Measurements from ENCODE around the gene E2F2.

The E2F2 gene, protein sequence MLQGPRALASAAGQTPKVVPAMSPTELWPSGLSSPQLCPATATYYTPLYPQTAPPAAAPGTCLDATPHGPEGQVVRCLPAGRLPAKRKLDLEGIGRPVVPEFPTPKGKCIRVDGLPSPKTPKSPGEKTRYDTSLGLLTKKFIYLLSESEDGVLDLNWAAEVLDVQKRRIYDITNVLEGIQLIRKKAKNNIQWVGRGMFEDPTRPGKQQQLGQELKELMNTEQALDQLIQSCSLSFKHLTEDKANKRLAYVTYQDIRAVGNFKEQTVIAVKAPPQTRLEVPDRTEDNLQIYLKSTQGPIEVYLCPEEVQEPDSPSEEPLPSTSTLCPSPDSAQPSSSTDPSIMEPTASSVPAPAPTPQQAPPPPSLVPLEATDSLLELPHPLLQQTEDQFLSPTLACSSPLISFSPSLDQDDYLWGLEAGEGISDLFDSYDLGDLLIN
- 5.1 to 8.3 reads per million in 2 donors for total RNA-seq

DNA sequence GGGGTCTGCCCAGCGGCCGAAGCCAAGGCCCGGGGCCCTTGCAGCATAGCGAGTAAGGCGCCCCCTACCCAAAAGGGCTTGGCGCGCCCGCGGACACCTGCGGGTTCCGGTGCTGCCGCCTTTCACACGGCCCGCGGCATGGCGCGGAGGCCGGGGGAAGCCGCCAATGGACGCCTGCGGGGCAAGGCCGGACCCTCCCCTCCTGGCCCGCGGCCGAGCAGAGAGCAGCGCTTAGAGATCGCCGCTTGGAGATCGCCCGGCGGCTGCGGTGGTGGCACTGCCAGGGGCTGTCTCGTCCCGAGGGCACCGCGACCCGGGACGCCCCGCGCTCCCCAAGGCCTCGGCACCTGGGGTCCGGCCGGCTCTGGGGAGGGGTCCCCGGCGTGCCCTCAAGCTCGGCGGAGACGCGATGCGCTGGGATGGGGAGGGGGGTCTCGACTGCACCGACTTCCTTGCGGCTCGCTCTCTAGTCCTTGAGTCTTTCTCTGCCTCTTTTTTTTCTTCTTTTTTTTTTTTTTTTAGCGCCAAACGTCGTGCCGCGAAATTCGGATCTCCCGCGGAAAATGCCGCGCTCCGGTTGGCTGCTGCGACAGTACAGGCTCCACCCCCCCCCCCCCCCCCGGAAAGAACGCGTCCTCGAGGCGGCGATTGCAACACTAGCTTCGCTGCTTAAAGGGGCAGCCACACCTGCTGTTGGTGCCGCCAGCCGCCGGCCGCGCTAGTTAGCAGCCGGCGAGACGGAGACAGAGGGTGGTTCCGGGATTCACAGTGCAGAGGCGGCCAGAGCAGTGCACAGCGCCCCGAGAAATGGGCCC is at the start of gene E2F2:
Gene E2F2 (minus strand): TSS at position 487 of the 815 bp plus-strand sequence. CDS start 440 bp downstream, at position 47.
- peak; percentile 76 for DNase-seq

DNA sequence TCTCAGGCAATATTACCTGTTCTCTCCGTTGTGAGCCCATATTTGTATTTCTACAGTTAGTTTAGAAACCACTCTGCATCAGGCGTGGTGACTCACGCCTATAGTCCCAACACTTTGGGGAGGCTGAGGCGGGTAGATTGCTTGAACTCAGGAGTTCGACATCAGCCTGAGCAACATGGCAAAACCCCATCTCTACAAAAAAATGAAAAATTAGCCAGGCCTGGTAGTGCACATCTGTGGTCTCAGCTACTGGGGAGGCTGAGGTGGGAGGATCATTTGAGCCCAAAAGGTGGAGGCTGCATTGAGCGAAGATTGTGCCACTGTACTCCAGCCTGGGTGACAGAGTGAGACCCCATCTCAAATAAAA is 47.9 kb upstream of the E2F2 start:
- no peak for DNase-seq

DNA sequence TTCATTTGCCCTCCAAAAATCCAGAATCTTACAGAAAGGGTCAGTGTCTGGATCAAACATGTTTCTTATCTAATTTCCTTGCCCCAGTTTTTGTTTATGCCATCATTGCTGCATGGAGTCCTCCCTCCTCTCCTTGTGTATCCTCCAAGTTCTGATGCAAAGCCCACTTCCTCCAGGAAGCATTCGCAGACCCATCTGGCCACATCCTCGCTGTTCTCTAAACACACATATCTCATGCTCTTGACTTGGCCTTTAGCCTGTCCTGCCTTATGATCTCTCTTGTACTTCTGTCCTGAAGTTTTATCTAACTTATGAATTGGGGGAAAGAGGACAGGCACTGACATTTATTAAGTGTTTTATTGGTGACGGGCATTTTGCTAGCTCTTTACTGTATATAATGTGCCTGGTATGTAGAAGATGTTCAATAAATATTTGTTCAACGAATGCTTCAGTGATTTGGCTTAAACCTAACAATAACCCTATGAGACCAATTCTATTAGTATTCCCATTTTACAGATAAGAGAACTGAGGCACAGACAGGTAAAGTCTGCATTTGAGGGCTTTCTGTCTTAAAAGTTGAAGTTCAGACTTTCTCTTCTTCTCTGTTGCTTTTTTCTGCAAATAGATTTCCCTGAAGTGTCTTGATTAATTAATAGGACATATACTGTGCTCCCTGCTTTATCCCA is 47.4 kb upstream of the E2F2 start:
- no peak for DNase-seq

DNA sequence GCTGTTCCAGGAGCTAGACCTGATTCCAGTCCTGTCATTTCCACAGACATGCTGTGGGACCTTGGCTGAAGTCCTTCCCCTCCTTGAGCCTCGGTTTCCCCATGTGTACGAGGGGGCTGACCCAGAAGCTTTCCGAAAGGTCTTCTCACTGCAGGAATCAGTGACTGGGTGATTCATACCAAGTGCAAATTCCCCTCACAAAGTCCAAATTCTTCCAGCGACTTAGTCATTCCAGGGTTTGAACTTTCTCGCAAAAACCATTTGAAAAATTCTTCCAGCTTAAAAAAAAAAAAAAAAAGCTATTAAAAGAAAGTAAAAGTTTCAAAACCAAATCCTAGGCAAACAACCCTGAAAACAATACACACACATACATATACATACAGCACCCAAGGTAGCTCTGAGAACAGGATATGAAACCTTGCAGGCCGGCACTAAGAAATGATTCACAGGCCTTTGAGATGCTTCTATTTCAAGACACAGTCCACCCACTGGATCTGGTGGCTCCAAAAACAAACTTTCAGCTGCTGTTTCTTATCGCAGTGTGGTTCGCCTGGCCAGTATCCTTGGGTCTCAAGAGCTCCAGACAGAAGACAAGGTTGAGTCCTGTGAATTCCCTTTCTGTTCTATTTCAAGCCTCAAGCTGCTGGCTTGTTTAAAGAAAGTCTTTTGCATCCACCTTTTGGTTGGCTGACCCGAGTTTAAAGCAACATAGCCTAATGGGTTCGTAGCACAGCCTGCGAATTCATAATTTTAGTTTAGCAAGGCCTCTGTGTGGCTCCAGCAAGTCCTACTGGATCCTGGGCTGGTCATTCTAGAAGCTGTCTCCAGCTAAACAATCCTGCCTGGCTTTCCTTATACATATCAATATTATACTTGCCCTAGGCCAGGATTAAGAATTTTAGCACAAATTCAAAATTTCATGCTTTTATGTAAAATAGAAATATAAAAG is 46.3 kb upstream of the E2F2 start:
- no peak for DNase-seq

DNA sequence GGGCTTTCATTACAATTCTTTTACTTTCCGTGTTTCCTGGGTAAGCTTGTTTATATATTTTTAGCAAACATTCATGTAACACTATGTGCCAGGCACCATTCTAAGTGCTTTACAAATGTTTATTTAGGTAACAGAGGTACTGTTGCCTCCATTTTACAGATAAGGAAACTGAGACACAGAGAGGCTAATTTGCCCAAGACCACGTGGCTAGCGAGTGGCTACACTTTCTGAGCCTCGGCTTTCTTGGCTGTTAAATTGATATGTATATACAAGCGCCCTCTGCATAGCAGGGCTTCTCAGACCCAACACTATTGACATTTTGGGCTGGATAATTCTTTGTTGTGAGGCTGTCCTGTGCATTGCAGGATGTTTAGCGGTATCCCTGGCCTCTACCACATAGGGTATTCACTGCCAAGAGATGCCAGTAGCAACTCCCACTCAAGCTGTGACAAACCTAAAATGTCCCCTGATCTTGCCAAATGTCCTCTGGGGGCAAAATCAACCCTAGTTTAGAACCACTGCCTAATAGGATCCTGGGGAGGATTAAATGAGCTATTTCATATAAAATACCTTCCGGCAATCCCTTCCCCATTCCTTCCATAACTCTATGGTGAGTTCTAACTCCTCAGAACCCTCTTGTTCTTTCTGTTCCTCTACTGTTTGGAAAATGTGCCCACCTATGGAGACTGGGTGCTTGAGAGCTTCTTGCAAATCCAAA is 45.5 kb upstream of the E2F2 start:
- no peak for DNase-seq

DNA sequence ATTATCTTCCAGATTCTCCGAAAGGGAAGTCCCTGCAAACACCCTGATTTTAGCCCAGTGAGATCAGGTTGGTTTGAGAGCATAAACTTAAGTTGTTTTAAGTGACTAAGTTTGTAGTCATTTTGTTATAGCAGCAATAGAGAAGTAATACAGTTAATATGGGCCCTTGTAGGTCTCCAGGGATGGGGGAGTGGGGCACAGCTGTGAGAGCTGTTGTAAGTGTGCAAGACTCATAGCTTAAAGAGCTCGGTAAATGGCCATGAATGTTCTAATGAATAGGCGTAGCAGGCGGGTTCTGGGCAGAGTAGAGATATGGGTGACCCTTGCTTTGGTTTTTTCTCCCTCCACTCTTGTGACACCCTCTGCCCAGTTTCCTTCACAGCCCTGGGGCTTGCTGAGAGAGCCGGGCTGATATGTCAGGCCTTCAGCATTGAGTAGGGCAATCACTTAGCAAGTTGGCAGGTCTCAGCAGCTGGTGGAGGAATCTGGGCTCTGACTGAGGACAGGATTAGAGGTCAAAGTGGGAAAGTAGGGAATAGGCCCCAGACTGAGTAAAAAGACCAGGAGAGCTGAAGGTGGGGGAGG is 44.3 kb upstream of the E2F2 start:
- DNase-seq = no peak

DNA sequence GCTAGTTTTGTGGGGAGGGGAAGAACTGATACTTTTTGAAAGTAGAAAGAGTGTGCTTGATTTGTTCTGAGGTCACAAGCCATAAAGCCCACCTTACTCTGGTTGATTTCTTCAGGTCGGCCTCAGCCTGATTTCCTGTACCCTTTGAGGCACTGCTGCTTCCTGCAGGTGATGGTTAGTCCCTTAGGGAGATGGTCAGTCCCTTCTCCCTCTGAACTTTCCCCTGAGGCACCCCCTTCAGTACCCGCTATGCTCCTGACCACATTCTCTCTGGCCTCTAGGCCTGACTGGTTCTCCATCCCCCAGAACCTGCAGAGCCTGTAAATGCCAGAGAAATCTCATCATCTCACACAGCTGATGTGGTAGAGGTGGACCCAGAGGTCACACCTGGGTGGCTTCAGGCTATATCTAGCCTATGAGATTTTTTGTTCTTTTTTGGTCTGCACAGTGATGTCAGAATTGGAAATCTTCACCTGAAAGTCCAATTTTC is 43.3 kb upstream of the E2F2 start:
- no peak for DNase-seq

DNA sequence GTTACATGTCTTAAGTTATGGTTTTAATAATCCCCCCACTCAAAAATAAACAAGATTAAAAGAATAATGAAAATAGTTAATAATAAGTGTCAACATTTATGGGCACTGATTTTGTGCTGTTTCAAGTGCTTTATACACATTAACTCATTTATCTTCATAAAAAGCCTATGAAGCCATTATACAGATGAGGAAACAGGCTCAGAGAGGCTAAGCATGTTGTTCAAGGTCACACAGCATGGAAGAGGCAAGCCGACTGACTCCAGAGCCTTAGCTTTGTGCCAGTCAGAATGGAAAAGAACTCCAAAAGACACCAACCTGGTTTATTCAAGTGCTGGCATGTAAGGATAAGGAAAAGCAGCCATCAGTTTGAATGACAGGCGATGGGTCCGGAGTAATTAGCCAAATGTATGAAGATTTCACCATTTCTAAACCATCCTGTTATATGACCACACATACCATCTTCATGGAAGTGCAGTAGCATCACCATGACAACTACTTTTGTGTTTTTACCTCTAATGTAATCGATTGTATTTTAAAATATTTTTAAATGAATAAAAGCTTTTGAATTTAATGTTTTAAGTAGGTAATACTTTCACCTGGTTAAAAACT is 42.6 kb upstream of the E2F2 start:
- no peak for DNase-seq

DNA sequence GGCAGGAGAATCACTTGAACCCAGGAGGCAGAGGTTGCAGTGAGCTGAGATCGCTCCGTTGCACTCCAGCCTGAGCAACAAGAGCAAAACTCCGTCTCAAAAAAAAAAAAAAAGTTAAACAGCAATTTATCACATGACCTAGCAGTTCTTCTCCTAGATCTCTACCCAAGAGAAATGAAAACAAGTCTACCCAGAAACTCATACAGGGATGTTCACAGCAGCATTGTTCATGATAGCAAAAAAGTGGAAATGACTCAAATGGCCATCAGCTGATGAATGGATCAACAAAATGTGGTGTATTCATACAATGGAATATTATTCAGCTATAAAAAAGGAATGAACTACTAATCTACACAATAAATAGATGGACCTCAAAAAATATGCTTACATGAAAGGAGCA is 40.4 kb upstream of the E2F2 start:
- no peak for DNase-seq

DNA sequence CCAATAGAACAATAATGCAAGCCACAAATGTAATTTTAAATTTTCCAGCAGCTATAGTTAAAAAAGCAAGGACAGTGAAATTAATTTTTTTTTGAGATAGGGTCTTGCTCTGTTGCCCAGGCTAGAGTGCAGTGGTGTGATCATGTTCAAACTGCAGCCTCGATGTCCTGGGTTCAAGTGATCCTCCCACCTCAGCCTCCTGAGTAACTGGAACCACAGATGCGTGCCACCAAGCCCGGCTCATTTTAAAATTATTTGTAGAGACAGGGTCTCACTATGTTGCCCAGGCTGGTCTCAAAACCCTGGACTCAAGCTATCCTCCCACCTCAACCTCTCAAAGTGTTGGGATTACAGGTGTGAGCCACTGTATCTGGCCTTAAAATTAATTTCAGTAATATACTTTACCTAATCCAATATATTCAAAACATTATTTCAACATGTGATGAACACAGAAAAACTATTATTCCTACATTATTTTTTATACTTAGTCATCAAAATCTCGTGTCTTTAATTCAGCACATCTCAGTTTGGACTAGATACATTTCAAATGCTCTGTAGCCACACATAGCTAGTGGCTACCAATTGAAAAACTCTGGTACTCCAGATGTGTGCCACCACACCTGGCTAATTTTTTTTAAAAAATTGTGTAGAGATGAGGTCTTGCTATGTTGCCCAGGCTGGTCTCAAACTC is 39.1 kb upstream of the E2F2 start:
- no peak for DNase-seq

DNA sequence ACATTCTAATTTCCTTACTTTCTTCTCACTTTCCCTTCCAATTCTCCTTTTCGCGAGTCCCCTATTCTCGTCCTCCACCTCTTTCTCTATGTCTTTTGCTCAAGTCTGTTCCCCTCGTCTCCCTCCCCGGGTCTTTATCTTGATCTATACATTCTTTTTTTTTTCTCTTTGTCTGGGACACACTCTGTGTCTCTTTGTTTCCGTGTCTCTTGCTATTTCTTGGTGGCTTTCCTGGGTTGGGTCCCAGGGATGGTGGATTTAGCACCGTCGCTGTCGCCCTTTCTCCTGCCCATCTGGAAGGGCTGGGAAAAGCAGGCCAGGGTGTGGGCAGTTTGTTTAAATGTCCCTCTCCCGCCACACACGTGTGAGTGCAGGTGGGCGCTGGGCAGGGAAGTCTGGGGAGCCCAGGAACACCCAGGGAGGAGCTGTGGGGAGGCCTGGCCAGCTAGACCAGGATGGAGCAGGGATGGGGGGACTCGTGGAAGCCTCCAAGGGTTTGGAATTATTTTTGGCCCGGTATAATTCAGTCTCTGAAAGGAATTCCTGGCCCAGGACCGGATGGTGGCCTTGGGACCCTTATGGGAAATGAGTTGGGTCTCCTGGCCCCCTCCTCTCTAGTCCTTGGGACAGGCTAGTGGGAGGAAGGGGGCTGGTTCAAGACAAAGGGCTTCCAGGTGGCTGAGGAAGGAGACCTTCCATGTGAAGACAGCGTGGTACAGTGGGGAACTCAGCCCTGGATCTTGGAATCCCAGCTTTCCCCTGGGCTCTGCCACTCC is 37.8 kb upstream of the E2F2 start:
- DNase-seq = no peak

DNA sequence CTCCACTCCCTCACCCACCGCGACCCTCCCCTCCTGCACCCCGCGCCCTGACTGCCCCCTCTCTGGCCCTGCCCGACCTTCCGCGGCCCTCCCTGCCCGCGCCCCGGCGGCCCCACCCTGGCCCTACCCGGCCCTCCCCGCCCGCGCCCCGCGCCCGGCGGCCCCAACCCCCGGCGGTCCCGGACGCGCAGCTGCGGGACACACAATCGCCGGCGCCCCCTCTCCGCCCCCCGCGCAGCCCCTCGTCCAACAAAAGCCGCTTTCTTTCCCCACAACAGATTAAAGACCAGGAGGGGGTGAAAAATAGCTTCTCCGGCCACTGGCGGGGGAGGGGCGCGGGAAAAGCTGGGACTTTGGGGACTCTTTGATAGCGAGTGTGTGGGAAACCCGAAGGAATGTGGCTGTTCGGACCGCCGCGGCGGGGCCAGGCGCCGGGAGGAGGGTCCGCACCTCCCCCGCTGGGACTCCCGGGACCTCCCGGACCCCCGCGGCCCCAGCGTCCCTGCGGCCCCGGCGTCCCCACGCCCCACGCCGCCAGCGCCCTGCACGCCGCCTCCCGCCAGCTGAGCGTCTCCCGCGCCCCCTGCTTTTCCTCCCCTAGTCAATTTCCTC is 37.1 kb upstream of the E2F2 start:
- no peak for DNase-seq

DNA sequence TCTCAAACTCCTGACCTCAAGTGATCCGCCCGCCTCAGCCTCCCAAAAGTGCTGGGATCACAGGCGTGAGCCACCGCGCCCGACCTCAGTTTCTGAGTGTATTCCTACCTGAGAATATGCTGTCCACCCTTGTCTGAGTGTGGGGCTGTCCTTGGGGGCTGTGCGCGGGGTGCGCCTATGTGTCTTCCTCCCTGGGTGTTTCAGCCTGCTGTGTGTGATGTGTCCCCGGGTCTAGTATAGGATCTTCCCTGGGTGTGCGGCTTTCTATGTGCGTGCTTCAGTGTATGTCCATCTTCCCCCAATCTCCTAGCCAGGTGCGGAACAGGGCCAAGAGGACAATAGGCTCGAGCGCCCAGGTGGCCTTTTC is 36.6 kb upstream of the E2F2 start:
- no peak for DNase-seq

DNA sequence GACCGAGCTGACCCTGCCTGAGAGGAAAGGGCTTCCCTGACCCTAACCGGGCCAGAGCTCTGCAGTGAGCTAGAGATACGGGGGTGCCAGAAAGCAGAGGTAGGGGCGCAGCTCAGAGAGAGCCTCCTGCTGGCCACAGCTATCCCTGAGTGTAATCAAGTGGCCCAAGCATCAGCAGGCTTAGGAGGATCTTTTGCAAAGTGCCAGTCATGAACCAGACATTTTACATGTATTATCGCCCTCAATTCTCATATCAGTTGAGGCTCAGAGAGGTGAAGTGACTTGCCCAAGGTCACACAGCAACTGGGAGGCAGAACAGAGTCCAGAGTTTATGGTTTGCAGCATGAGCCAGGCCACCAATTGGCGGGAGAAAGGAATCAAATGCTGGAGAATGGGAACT is 35.3 kb upstream of the E2F2 start:
- DNase-seq = no peak

DNA sequence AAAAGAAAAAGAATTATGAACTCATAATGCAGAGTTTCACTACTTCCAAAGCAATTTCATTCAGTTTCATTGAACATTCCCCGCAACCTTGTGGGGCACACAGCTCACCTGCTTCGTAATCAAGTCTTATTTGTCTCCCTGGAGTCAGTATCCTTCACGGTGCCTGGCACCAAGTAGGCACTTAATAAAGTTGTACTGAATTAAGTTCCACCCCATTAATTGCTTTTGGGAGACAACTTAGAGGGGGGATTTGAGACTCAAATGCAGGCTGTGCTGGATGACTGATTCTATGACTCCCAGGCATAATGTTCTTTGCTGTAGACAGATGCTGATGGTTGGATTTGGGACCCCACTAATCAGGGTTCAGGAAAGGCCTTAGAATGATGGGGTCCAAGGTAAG is 34.7 kb upstream of the E2F2 start:
- no peak for DNase-seq

DNA sequence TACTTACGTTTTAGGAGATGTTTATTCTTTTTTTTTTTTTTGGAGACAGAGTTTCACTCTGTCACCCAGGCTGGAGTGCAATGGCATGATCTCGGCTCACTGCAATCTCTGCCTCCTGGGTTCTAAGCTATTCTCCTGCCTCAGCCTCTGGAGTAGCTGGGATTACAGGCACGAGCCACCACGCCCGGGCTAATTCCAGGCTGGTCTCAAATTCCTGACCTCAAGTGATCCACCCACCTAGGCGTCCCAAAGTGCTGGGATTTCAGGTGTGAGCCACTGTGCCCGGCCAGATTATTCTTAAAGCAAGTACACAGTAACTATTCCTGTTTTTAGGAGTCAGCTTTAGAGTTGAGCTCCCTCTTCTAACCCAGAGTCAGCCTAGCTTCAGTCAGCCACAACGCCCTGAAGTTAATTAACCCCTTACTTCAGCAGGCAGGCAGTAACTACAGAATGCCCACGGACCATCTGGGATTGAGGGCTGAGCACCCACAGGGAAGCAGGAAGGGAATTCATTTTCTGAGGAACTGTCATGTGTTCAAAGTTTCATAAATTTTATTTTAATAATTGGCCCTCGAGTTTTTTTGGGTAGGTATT is 33.6 kb upstream of the E2F2 start:
- no peak for DNase-seq

DNA sequence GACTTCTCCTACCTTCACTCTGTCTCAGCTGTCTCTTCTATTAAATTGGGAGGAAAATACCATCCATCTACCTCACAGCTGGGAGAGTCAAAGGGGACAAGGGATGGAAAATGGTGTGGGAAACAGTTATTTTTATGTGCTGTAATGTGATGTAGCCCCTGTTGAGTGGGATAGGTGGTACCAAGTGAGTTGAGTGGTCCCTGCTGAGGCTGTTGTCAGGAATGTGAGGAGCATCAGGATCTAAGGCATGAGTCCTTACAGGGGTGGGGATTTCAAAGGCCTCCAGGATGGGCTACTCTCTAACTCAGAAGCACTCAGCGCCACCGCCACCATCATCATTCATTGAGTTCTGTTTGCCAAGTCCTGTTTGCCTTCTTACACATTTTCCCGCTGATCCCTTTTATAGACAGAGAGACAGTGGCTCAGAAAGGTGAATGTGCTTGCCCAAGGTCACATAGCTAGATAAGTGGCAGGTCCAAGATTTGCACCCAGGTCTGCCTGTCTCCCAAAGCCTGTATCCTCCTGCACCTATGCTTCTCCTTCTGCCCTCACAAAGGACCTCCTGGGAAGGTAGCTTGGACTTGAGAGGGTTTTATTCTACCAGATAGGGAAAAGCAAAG is 32.8 kb upstream of the E2F2 start:
- DNase-seq = no peak

DNA sequence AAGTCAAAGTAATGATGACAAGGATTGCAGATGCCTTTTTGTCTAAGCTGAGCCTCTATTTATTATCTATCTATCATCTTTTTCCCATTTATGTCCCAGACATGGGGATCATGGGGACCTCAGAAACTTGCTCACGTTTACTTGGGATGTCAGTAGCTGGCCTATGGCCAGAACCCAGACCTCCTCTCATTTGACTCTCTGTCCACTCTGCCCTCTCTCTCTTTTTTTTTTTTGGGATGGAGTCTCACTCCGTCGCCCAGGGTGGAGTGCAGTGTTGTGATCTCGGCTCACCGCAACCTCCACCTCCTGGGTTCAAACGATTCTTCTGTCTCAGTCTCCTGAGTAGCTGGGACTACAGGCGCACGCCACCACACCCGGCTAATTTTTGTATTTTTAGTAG is 32.0 kb upstream of the E2F2 start:
- no peak for DNase-seq
